Panc1 (cell line): ENCODE results near the gene DNM3. TPM values are rescaled to one million over a fixed set of nuclear protein-coding genes. Genes with fewer than 3 reads are reported as not detected.

ENCODE experiments used
- ATAC-seq: fragments of 200-7000 bp; cut with Tn5 transposase; 2 replicates; pipeline ENCODE4 v1.9.1; 2020; ENCODE audit warnings: mild to moderate bottlenecking, moderate library complexity
- BruUV-seq: library from RNA; stranded (reverse); fragments of 400-500 nt; replicated peaks from 2 replicates; lab custom pipeline; 2021; lab: Mats Ljungman, UMichigan
- CTCF ChIA-PET: fragments of 300-600 bp; sonication (Branson Sonifier 250); formaldehyde crosslinking; loops from one replicate; lab custom pipeline; 2022; ENCODE audit warnings: antibody characterized with exemption; lab: Charles Lee
- POLR2A ChIA-PET: fragments of 300-600 bp; sonication (Branson Sonifier 250); formaldehyde crosslinking; loops from one replicate; lab custom pipeline; 2022; ENCODE audit warnings: antibody characterized with exemption; lab: Charles Lee
- DNase-seq: peaks from one replicate; pipeline ENCODE4 v3.0.0-alpha.2; 2010; ENCODE audit warnings: low read depth, low spot score
- H3K27ac ChIP-seq: 2 replicates; pipeline ENCODE4 v1.5.1; 2011; ENCODE audit warnings: mild to moderate bottlenecking, low read length, inconsistent platforms
- H3K27me3 ChIP-seq: fragments of 200-500 bp; sonication (Bioruptor generic); 2 replicates; pipeline ENCODE4 v1.6.0; 2014; ENCODE audit warnings: low read length, inconsistent platforms; ENCODE audit not compliant: control insufficient read depth, insufficient read depth
- H3K36me3 ChIP-seq: fragments of 200-500 bp; sonication (Bioruptor generic); 2 replicates; pipeline ENCODE4 v1.5.1; 2014; ENCODE audit warnings: inconsistent platforms, mild to moderate bottlenecking, low read length, moderate library complexity; ENCODE audit not compliant: control insufficient read depth, insufficient read depth
- H3K4me1 ChIP-seq: 2 replicates; pipeline ENCODE4 v1.5.1; 2011; ENCODE audit warnings: inconsistent platforms, mild to moderate bottlenecking, low read length, moderate library complexity; ENCODE audit not compliant: control insufficient read depth, insufficient read depth
- H3K4me3 ChIP-seq, 2 experiments: 2 replicates each; pipeline ENCODE4 v1.5.1; 2011 to 2012; ENCODE audit warnings: low read depth in 2 of 2, low read length in 2 of 2, mild to moderate bottlenecking in 2 of 2, inconsistent platforms in 1 of 2, moderate library complexity in 1 of 2
- H3K9me3 ChIP-seq: fragments of 200-500 bp; sonication (Bioruptor generic); 2 replicates; pipeline ENCODE4 v1.5.1; 2014; ENCODE audit warnings: low read depth, mild to moderate bottlenecking, inconsistent platforms, low read length, moderate library complexity; ENCODE audit not compliant: control insufficient read depth, insufficient read depth
- POLR2AphosphoS5 ChIP-seq: IDR thresholded peaks from 2 replicates; pipeline ENCODE4 v1.6.1; 2012; ENCODE audit warnings: mild to moderate bottlenecking, low read depth, low read length, moderate library complexity
- SIN3A ChIP-seq: IDR thresholded peaks from 2 replicates; pipeline ENCODE4 v1.6.1; 2012; ENCODE audit warnings: low read depth, mild to moderate bottlenecking, low read length, moderate library complexity, borderline replicate concordance; ENCODE audit not compliant: insufficient read depth
- TCF7L2 ChIP-seq: IDR thresholded peaks from 2 replicates; pipeline ENCODE4 v1.6.1; 2011; ENCODE audit warnings: mild to moderate bottlenecking, low read depth, low read length, inconsistent platforms
- in situ Hi-C: cut with HindIII; loops from 2 replicates; pipeline ENCODE4 v1.10.0; 2016; ENCODE audit warnings: low sequenced_read_pairs, low pct_unique_long_range_greater_than_20kb
- intact Hi-C: fragments of 100-400 bp; cut with micrococcal nuclease; formaldehyde crosslinking; loops from one replicate; pipeline ENCODE4 v1.10.0; 2022; ENCODE audit not compliant: unreplicated experiment
- total RNA-seq: library from RNA; stranded (reverse); gene quantifications from one replicate; pipeline ENCODE4 v1.2.1, GENCODE V29; 2021; ENCODE audit not compliant: unreplicated experiment
- TF ChIP-seq, protein P1 (sequence below): fragments of 450-650 bp; IDR thresholded peaks from 2 replicates; pipeline ENCODE4 v1.5.1; 2017; ENCODE audit warnings: mild to moderate bottlenecking
- TF ChIP-seq, protein P2 (sequence below), 2 experiments: IDR thresholded peaks; 2 replicates each; pipeline ENCODE4 v1.6.1; 2011 to 2012; ENCODE audit warnings: low read depth in 2 of 2, control low read depth in 1 of 2, low read length in 1 of 2, mild to moderate bottlenecking in 1 of 2, moderate library complexity in 1 of 2; ENCODE audit not compliant: insufficient read depth in 1 of 2

The DNM3 gene
- total RNA-seq, 1 experiment from 2014 or later = 0.46 TPM

DNA sequence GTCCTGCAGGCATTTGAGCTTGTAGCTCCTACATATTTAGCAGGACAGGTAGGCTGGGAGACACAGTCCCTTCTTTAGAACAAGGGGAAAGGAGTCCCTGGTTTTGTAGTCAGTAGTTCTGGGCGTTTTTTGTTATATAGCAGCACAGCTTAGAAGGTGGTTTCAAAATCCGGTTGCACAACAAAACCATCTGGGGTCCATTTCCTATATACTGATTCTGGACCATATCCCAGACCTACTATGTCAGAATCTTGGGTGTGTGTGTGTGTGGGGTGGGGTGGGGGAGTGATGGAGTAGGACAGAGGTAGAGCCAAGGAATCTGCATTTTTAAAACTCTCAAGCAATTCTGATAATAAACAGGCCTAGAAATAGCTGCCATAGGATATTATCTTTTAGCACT lies 38.3 kb upstream of the DNM3 start:
- CTCF ChIA-PET = no interaction called here
- intact Hi-C loops = no loop called here
- Histone ChIP-seq H3K36me3 (no peaks in the 10 kb centered on the region), H3K27me3 (no peaks in the 10 kb centered on the region), H3K27ac (no peak overlapping the region), H3K4me3 (no peak overlapping the region), H3K9me3 (no peaks in the 10 kb centered on the region), H3K4me1 (no peaks in the 10 kb centered on the region)
- DNase-seq (no peak), ATAC-seq (no peak)
- no TSS peak for BruUV-seq
- in situ Hi-C loops = no loop called here
- TF ChIP-seq SIN3A (no peak), TCF7L2 (no peak), POLR2AphosphoS5 (no peak)
- TF ChIP-seq, protein P1, sequence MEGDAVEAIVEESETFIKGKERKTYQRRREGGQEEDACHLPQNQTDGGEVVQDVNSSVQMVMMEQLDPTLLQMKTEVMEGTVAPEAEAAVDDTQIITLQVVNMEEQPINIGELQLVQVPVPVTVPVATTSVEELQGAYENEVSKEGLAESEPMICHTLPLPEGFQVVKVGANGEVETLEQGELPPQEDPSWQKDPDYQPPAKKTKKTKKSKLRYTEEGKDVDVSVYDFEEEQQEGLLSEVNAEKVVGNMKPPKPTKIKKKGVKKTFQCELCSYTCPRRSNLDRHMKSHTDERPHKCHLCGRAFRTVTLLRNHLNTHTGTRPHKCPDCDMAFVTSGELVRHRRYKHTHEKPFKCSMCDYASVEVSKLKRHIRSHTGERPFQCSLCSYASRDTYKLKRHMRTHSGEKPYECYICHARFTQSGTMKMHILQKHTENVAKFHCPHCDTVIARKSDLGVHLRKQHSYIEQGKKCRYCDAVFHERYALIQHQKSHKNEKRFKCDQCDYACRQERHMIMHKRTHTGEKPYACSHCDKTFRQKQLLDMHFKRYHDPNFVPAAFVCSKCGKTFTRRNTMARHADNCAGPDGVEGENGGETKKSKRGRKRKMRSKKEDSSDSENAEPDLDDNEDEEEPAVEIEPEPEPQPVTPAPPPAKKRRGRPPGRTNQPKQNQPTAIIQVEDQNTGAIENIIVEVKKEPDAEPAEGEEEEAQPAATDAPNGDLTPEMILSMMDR = no peak
- POLR2A ChIA-PET = no interaction called here

DNA sequence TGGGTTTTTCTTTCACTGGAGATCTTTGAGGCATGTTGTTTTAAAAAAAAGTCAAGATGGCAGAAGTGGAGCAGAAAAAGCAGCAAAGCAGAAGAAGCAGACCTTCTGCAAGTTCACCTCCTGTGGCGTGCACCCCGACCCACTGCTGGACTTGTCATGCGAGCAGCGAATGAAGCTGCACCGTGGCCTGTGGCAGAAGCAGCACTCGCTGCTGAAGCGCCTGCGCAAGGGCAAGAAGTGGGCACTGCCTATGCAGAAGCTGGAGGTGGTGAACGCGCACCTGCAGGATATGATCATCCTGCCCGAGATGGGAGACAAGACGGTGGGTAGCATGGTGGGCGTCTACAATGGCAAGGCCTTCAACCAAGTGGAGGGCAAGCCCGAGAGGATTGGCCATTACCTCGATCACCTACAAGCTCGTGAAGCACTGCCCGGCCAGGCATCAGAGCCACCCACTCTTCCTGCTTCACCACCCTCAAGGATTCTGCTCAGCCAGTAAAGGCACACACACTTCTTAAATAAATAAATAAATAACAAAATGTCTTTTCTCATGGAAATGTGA lies 37.8 kb upstream of the DNM3 start:
- ChIA-PET CTCF (no interaction called here), POLR2A (no interaction called here)
- no TSS peak for BruUV-seq
- H3K27me3 ChIP-seq = no peaks in the 10 kb centered on the region
- no peak overlapping the region for H3K4me3 ChIP-seq
- intact Hi-C loops (no loop called here), in situ Hi-C loops (no loop called here)
- H3K27ac ChIP-seq = no peak overlapping the region
- no peaks in the 10 kb centered on the region for H3K9me3 ChIP-seq
- TF ChIP-seq, protein P1 = no peak
- H3K4me1 ChIP-seq = no peaks in the 10 kb centered on the region
- DNase-seq = no peak
- no peaks in the 10 kb centered on the region for H3K36me3 ChIP-seq
- no peak for ATAC-seq

DNA sequence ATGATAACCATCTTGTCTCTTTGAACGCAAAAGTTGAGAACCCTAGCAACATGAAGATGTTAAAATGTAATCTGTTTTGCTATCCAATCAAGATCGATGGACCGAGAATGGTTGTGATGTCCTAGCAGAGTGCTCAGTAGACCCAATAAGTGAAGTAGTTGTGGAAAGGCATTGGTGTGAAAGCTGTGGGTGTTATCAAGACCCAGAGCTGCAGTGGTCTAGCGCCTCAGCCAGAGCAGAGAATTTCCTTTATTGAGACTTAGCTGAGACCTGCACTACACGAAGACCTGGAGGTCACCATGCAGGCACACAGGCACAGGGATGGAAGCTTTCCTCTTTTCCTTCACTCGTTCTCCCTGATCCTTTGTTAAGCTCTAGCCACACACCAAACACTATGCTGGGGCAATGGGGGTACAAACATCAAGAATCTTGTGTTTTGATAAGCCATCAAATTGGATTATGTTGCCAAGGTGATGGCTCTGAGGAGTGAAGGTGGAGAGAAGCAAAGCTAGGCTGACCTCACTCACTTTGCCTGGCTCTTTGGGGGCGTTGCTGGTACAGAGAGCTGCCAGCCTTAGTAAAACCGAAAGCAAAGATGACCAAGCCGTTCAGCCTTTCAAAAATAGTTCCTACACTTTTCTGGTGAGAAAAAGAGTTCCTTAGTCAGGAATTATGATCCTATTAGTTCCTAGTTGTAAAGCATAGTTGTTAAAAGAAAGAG lies 35.7 kb upstream of the DNM3 start:
- Histone ChIP-seq H3K27ac (no peak overlapping the region), H3K27me3 (no peaks in the 10 kb centered on the region), H3K4me3 (no peak overlapping the region), H3K4me1 (no peaks in the 10 kb centered on the region), H3K9me3 (no peaks in the 10 kb centered on the region), H3K36me3 (no peaks in the 10 kb centered on the region)
- TF ChIP-seq SIN3A (no peak), TCF7L2 (no peak), POLR2AphosphoS5 (no peak)
- TF ChIP-seq, protein P2, sequence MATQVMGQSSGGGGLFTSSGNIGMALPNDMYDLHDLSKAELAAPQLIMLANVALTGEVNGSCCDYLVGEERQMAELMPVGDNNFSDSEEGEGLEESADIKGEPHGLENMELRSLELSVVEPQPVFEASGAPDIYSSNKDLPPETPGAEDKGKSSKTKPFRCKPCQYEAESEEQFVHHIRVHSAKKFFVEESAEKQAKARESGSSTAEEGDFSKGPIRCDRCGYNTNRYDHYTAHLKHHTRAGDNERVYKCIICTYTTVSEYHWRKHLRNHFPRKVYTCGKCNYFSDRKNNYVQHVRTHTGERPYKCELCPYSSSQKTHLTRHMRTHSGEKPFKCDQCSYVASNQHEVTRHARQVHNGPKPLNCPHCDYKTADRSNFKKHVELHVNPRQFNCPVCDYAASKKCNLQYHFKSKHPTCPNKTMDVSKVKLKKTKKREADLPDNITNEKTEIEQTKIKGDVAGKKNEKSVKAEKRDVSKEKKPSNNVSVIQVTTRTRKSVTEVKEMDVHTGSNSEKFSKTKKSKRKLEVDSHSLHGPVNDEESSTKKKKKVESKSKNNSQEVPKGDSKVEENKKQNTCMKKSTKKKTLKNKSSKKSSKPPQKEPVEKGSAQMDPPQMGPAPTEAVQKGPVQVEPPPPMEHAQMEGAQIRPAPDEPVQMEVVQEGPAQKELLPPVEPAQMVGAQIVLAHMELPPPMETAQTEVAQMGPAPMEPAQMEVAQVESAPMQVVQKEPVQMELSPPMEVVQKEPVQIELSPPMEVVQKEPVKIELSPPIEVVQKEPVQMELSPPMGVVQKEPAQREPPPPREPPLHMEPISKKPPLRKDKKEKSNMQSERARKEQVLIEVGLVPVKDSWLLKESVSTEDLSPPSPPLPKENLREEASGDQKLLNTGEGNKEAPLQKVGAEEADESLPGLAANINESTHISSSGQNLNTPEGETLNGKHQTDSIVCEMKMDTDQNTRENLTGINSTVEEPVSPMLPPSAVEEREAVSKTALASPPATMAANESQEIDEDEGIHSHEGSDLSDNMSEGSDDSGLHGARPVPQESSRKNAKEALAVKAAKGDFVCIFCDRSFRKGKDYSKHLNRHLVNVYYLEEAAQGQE (IDR thresholded peaks at IDR 0.05; ENCODE audit: insufficient read depth in 1 of 2, low read depth in 2 of 2, low read length in 1 of 2) = no peak
- TF ChIP-seq, protein P1 = no peak
- BruUV-seq = no TSS peak
- no peak for ATAC-seq
- in situ Hi-C loops (no loop called here), intact Hi-C loops (no loop called here)
- ChIA-PET POLR2A (no interaction called here), CTCF (no interaction called here)
- DNase-seq = no peak
